GM21529 (cell line): ENCODE measurements around the gene TRDN.
"Not testable (repeated sequence)": the region's sequence is repeated elsewhere in the genome, so short reads cannot be mapped to it uniquely, and the experiment has no call there.

Experiments
- ATAC-seq: cut with Tn5 transposase; IDR thresholded peaks from one replicate; pipeline ENCODE4 v1.9.1; 2021; ENCODE audit not compliant: unreplicated experiment

The TRDN gene

GRCh38 chr6:123316733-123317323 is 319.9 kb downstream of the TRDN start:
- peak; percentile 53 for ATAC-seq

- not testable (repeated sequence) for ATAC-seq
Observed at GRCh38 chr6:123314459-123314858, 322.3 kb downstream of the TRDN start.

- ATAC-seq, result no peak
Observed at GRCh38 chr6:123309130-123309529, 327.6 kb downstream of the TRDN start.

DNA sequence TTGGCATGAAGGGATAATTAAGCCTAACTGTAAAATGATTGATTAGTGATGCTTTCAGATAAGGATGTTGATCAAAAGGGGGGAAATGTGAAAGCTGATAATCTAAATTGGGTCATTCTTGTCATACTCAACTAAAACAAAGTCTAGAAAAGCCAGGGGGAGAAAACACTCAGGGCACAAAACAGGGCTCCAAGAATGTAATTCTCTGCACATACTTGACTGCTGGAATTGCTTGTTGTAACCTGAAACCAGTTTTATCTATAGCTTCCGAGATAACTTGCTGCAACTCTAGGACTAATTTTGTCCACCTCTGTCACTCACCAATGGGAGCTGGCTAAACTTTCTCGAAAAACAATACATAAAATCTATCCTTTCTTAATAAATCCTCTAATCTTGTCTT is 330.4 kb downstream of the TRDN start:
- no peak for ATAC-seq

DNA sequence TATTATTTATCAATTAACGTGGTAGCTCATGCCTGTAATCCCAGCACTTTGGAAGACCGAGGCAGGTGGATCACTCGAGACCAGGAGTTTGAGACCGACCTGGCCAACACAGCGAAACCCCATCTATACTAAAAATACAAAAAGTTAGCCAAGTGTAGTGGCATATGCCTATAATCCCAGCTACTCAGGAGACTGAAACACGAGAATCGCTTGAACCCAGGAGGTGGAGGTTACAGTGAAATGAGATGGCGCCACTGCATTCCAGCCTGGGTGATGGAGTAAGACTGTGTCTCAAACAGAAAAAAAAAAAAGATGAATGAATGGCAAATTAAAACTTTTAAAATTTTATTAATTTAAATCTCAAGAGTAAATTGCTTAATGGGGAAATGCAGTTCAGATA is 341.1 kb downstream of the TRDN start:
- no peak for ATAC-seq

DNA sequence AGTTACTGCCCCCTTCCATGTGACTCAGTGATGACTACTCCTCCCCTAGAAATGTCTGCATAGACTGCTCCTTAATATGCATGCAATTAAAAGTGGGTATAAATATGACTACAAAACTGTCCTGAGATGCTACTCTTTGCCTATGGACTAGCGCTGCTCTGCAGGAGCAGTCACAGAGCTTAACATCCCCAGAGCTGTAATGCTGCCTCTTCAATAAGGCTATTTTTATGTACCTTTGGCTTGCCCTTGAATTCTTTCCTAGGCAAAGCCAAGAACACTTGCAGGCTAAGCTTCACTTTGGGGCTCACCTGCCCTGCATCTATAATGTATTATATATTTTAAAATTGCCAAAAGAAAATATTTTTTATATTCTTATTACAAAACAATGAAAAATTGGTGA is 341.6 kb downstream of the TRDN start:
- ATAC-seq, result no peak

- no peak for ATAC-seq
Observed at GRCh38 chr6:123288649-123289048, 348.1 kb downstream of the TRDN start.

GRCh38 chr6:123276546-123276980 is 360.2 kb downstream of the TRDN start:
- no peak for ATAC-seq

DNA sequence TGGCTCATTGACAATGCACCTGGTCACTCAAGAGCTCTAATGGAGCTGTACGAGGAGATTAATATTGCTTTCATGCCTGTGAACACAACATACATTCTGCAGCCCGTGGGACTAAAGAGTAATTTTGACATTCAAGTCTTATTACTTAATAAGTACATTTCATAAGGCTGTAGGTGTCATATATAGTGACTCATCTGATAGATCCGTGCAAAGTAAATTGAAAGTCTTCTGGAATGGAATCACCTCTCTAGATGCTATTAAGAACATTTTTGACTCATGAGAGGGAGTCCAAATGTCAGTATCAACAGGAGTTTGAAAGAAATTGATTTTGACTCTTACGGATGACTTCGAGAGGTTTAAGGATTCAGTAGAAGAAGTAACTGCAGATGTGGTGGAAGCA is 372.8 kb downstream of the TRDN start:
- ATAC-seq, result no peak

DNA sequence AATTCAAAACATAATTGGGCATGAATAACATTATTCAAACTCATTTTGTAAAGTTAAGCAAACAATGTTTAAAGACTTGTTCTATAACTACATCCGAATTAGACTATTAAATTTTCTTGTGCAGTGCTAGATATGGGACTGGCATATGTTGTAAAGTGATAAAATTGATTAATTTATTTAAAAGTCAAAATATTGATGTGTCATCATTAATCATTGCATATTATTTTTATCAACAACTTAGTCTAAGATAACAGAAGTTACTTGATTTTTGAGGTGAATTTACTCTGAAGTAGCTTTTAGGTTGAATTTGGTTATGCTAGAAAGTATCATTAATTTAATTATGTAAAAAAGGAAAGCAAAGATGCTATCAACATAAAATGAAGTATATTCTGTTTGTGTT is 396.1 kb downstream of the TRDN start:
- ATAC-seq, result no peak

DNA sequence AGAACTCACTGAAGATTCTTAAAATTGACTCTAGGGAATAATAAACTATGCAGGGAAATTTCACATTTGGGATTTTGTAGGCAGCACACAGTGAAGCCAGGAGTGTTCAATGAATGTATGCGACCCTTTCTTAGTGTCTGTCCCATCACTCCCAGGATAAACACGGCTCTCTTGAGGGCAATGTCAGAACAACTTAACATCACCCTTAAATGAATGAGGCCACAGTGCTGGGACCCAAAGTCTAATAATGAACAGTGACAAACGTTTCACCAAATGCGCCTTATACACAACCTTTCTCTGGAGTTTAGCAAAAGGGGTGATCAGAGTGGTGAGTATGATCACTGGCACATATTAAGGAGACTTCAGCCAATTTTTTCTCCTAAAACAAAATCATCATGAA is 403.4 kb downstream of the TRDN start:
- ATAC-seq, result no peak

GRCh38 chr6:123227789-123228188 is 409.0 kb downstream of the TRDN start:
- ATAC-seq, result not testable (repeated sequence)

GRCh38 chr6:123226398-123226797 is 410.4 kb downstream of the TRDN start:
- no peak for ATAC-seq

- ATAC-seq, result no peak
Observed at GRCh38 chr6:123224077-123224476, 412.7 kb downstream of the TRDN start.

GRCh38 chr6:123223461-123223860 is 413.3 kb downstream of the TRDN start:
- ATAC-seq, result no peak

DNA sequence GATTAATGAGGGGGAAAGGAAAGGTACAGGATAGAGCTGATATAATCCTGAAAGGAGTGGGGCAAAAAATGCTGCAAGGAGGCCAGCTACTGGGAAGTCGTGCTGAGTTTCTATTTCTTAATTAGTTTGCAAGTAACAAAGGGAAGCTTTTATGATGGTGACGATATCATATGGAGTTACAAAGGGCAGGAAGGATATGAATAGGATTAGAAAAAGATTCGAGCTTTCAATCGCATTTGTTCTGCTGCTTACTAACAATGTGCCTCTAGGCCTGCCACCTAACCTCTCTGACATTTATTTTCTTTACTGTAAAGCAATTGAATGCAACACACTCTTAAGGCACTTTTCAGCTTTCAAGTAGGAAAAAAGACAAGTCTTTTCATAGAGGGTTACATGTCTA is 421.5 kb downstream of the TRDN start:
- no peak for ATAC-seq

GRCh38 chr6:123214433-123214832 is 422.3 kb downstream of the TRDN start:
- ATAC-seq, result no peak

DNA sequence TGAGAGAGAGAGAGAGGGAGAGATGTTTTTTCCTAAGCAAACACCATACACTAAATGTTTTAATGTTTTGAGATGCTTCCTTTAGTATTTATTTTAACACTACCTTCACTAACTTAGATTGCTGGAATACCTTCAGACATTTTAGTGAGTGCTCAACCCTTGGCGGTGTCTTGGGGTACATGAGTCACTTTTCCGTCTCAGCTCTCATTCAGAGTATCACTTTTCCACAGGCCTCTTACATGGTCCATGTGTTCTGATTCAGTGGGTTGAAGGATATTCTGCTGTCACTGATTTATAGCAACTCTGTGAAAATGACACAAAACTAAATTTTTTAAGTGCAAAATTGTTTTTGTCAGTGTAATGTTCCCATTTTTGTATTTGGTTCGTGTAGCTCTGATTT is 422.8 kb downstream of the TRDN start:
- no peak for ATAC-seq

DNA sequence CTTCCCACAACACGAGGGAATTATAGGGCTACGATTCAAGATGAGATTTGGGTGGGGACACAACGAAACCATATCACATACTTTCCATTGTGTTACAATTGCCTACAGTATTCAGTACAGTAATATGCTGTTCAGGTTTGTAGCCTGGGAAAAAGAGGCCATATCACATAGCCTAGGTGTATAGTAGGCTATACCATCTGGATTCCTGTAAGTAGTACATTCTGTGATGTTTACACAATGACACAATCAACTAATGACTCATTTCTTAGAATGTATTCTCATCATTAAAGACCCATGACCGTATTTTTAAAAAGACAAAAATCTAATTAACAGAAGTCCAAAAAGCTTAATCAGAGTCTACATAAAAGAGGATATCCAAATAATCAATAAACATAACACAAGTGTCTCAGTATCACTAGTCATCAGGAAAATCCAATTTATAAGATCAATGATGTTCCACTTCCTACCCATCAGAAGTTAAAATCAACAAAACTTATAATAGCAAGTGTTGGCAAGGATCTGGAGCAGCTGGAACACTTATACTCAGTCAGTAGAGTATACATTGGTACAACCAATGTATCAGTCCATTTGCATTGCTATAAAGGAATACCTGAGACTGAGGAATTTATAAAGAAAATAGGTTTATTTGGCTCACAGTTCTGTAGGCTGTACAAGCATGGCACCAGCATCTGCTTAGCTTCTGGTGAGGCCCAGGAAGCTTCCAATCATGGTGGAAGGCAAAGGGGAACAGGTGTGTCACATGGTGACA is 424.8 kb downstream of the TRDN start:
- ATAC-seq, result no peak

DNA sequence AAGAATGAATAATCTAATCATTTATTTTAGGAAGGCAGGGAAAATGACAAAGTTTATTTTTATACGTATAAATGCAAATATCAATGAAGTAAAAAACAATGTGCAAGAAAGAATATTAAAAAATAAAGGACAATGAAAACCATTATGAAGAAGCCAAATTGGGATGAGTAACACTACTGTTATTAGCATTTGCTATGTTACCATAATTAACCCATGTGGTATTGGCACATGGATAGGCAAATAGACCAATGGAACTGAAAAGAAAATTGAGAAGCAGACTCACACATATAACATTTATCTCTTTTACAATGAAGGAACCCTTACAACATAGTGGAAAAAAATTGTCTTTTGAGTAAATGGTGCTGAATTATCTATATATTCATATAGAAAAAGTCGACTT is 426.1 kb downstream of the TRDN start:
- ATAC-seq, result no peak

- no peak for ATAC-seq
Observed at GRCh38 chr6:123207967-123208510, 428.7 kb downstream of the TRDN start.

DNA sequence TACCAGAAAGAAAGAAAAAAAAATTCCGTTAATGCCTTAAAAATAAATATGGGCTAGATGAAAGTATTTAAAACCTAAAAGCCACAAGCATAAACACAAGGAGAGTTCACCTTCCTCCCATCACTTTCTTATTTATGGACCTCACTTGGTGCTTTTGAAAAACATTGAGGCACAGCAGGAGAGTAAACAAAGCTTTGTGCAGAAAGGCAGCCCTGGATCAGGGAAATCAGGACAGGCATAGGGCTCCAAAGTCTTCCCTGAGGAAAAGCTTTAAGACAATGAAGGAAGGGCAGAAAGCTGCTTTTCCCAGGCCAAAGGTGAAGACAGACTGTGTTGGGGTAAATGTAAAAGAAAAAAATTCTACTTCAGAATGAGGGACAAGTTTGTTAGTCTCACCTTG is 432.8 kb downstream of the TRDN start:
- no peak for ATAC-seq
